Vagina (tissue), 2 donors: ENCODE measurements around the gene LBH. TPM values are rescaled to one million over a fixed set of nuclear protein-coding genes. Genes with fewer than 3 reads are reported as not detected.

Source experiments
- DNase-seq, 2 donors: peaks; one replicate each; pipeline ENCODE4 v3.0.0-alpha.2; 2017; ENCODE audit errors: extremely low spot score in 2 of 2
- H3K27ac ChIP-seq: fragments of 200-600 bp; sonication (generic); one replicate; pipeline ENCODE4 v1.5.1; 2019
- H3K27me3 ChIP-seq: fragments of 200-600 bp; sonication (generic); one replicate; pipeline ENCODE4 v1.5.1; 2019
- H3K36me3 ChIP-seq, 2 donors: fragments of 200-600 bp; sonication (generic); one replicate each; pipeline ENCODE4 v1.5.1; 2017 to 2019
- H3K4me1 ChIP-seq: fragments of 200-600 bp; sonication (generic); one replicate; pipeline ENCODE4 v1.5.1; 2019
- H3K4me3 ChIP-seq, 2 donors: fragments of 200-600 bp; sonication (generic); 1 replicate in 1 of 2; 2 replicates in 1 of 2; pipeline ENCODE4 v1.5.1; 2016 to 2019
- H3K9me3 ChIP-seq: fragments of 200-600 bp; sonication (generic); one replicate; pipeline ENCODE4 v1.5.1; 2019
- CTCF ChIP-seq, 3 experiments: fragments of 450-650 bp in 2 of 3; fragments of 200-600 bp in 1 of 3; sonication (generic) in 1 of 3; IDR thresholded peaks; one replicate each; pipeline ENCODE4 v1.5.1; 2017 to 2019; ENCODE audit warnings: antibody characterized with exemption in 3 of 3, mild to moderate bottlenecking in 2 of 3, moderate library complexity in 2 of 3
- POLR2A ChIP-seq, 2 donors: fragments of 450-650 bp; IDR thresholded peaks; one replicate each; pipeline ENCODE4 v1.6.1; 2017; ENCODE audit warnings: antibody characterized with exemption in 2 of 2, mild to moderate bottlenecking in 2 of 2, moderate library complexity in 2 of 2
- POLR2AphosphoS5 ChIP-seq, 2 donors: sonication (generic); formaldehyde crosslinking; IDR thresholded peaks; one replicate each; pipeline ENCODE4 v1.9.0; 2017; ENCODE audit warnings: antibody characterized with exemption in 2 of 2, mild to moderate bottlenecking in 2 of 2, low read depth in 1 of 2; ENCODE audit not compliant: insufficient read depth in 1 of 2
- intact Hi-C: fragments of 100-400 bp; cut with DNase I; formaldehyde crosslinking; loops from one replicate; pipeline ENCODE4 v1.15.1; 2023
- total RNA-seq: library from RNA; depleted of rRNA; stranded (reverse); fragments of >200 nt; gene quantifications from one replicate; pipeline ENCODE4 v1.2.3, GENCODE V29; 2016

LBH gene
- total RNA-seq, 1 donor from 2014 or later: 28.0 TPM

GRCh38 chr2:30255466-30256408 lies 24.4 kb downstream of the LBH start:
- TF ChIP-seq CTCF (IDR thresholded peaks at IDR 0.05): no peak
- TF ChIP-seq POLR2A (IDR thresholded peaks at IDR 0.05): no peak
- no peak for TF ChIP-seq POLR2AphosphoS5 (IDR thresholded peaks at IDR 0.05; ENCODE audit: insufficient read depth in 1 of 2, low read depth in 1 of 2)
- Histone ChIP-seq H3K4me1 (peaks cover 44% of the 10 kb centered on the region), H3K27ac (peak overlapping the region; percentile 28), H3K9me3 (no peaks in the 10 kb centered on the region), H3K36me3 (peaks cover 0 to 10% of the 10 kb centered on the region in 2 donors), H3K4me3 (no peak overlapping the region), H3K27me3 (no peaks in the 10 kb centered on the region)
- intact Hi-C loops: loop anchor here (5.0 kb wide), 1 partner anchor 152 kb away; no protein-coding TSS in a partner anchor
- no peak for DNase-seq

GRCh38 chr2:30257266-30258214 lies 26.2 kb downstream of the LBH start:
- intact Hi-C loops: loop anchor here (5.0 kb wide), 1 partner anchor 150 kb away; no protein-coding TSS in a partner anchor
- peaks cover 0 to 10% of the 10 kb centered on the region in 2 donors for H3K36me3 ChIP-seq
- no peaks in the 10 kb centered on the region for H3K9me3 ChIP-seq
- DNase-seq: no peak
- H3K4me3 ChIP-seq: no peak overlapping the region
- no peak overlapping the region for H3K27ac ChIP-seq
- peaks cover 29% of the 10 kb centered on the region for H3K4me1 ChIP-seq
- H3K27me3 ChIP-seq: no peaks in the 10 kb centered on the region
- TF ChIP-seq POLR2A (IDR thresholded peaks at IDR 0.05) (no peak), CTCF (IDR thresholded peaks at IDR 0.05) (no peak), POLR2AphosphoS5 (IDR thresholded peaks at IDR 0.05; ENCODE audit: insufficient read depth in 1 of 2, low read depth in 1 of 2) (no peak)

GRCh38 chr2:30259071-30259470 lies 27.7 kb downstream of the LBH start:
- H3K27me3 ChIP-seq: no peaks in the 10 kb centered on the region
- intact Hi-C loops: loop anchor here (5.0 kb wide), 1 partner anchor 148 kb away; no protein-coding TSS in a partner anchor

More at GRCh38 chr2:30259071-30259470, 27.7 kb downstream of the LBH start:
- TF ChIP-seq CTCF (IDR thresholded peaks at IDR 0.05): no peak
- no peak for TF ChIP-seq POLR2A (IDR thresholded peaks at IDR 0.05)
- no peak for TF ChIP-seq POLR2AphosphoS5 (IDR thresholded peaks at IDR 0.05; ENCODE audit: insufficient read depth in 1 of 2, low read depth in 1 of 2)
- no peaks in the 10 kb centered on the region for H3K9me3 ChIP-seq
- no peak overlapping the region for H3K4me3 ChIP-seq
- DNase-seq: no peak
- H3K36me3 ChIP-seq: peaks cover 0 to 10% of the 10 kb centered on the region in 2 donors
- peaks cover 15% of the 10 kb centered on the region for H3K4me1 ChIP-seq
- no peak overlapping the region for H3K27ac ChIP-seq
